Adrenal gland (tissue), 5 donors: ENCODE data around the gene MIEN1.

Experiments used
- CTCF ChIP-seq, 6 experiments: fragments of 450-650 bp in 4 of 6; fragments of 200-600 bp in 2 of 6; sonication (generic) in 1 of 6; IDR thresholded peaks; 1 replicate in 5 of 6; 2 replicates in 1 of 6; pipeline versions ENCODE4 v1.5.1 to v1.8.0; 2016 to 2021; ENCODE audit warnings: antibody characterized with exemption in 6 of 6, mild to moderate bottlenecking in 2 of 6, moderate library complexity in 1 of 6
- POLR2A ChIP-seq, 2 donors: fragments of 450-650 bp; IDR thresholded peaks; one replicate each; pipeline ENCODE4 v1.6.1; 2017; ENCODE audit warnings: antibody characterized with exemption in 2 of 2, mild to moderate bottlenecking in 2 of 2, moderate library complexity in 1 of 2
- donor health status: DM: no; HTN: no; CAD: no.

DNA sequence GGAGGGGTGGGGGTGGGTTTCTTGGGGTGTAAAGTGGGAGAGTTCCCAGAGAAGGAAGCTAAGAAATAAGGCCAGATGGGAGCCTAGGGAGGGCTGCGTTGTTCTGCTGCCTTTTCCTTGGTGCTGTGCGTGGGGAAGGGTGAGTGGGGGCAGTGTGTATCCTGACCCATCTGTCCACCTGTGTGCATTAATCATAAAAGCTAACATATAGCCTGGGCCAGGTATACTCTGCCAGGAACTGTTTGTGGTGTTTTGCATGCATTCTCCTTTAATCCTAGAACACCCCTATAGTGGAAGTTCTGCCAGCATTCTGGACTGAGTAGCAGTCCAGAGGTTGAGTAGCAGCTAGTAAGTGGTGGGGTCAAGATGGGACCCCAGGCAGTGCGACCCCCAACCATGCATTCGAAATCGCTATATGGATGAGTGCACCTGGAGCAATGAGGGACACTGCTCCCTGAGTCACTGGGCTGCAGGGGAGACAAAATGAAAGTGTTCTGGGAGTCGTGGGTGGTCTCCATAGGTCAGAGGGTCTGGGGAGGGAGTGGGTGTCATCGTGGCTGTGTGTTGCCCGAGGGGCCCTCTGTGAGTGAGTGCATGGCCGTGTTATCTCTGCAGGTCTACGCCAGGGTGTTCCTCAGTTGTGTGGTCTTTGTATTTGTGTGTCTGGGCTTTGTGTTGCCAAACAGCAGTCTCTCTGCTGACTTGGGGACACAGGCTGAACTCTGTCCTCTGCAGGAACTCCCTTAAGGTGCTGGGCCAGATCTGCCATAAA is 29.1 kb downstream of the MIEN1 start:
- TF ChIP-seq POLR2A (IDR thresholded peaks at IDR 0.05) (no peak), CTCF (IDR thresholded peaks at IDR 0.05) (no peak)
